Measurements from ENCODE around the gene MAD1L1. TPM values are rescaled to one million over a fixed set of nuclear protein-coding genes. Genes with fewer than 3 reads are reported as not detected.

MAD1L1 gene
- total and polyA plus RNA-seq, 2 of the 4 experiments (the other 2 are of a cell fraction) = 29.0 to 40.9 TPM

DNA sequence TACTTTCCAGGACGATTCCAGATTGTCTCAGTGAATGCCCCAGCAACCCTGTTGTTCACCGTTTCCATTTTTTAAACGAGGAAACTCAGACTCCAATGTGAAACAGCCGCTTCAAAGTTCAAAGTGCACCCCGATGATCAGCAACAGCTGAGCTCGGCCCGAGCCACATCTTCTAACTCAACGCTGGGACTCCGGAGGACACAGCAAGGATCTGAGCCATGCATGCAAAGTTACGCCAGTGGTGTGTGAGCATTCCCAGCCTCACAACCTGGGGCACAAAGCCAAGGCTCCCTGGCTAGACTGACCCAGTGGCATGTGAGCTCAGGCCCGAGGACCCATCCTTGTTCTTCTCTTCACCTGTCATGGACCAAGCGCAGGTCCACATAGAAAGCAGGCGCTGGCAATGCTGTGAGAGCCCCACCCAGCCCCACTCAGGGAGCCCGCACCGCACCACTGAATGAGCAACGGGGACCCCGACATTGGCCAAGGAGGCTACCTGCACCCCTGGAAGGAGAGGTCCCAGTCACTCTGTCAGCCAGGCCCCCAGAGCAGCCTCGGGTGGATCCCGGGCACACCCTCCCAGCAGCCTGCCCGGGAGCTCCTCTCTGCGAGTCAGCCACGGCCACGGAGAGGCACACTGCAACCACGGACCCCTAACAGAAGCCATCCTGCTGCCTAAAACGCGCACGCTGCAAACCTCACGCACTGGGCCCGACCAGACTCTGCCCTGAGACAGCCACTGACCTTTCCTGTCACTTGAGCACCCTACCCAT lies 82.9 kb downstream of the MAD1L1 start:
- H3K4me3 ChIP-seq (ENCODE audit: insufficient read depth, low read depth, low read length) = no peak overlapping the region
- dilution Hi-C loops (cut with HindIII; ENCODE audit: low sequenced_read_pairs, unreplicated experiment) (no loop called here), in situ Hi-C loops (cut with MboI; ENCODE audit: low sequenced_read_pairs) (no loop called here), intact Hi-C loops (cut with micrococcal nuclease) (no loop called here)
- peaks cover 23% of the 10 kb centered on the region for H4K20me1 ChIP-seq (ENCODE audit: insufficient read depth, low read length)
- ChIA-PET CTCF (no interaction called here), POLR2A (ENCODE audit: unreplicated experiment) (no interaction called here)
- no peak for ATAC-seq (ENCODE audit: low read depth)
- H3K79me1 ChIP-seq (ENCODE audit: low read depth in 1 of 2, low read length in 2 of 2) = peaks cover 6 to 15% of the 10 kb centered on the region in 2 experiments; a peak in 3 of 4 replicates
- H3K4ac ChIP-seq (ENCODE audit: low read depth, low read length) = no peak overlapping the region
- H4K8ac ChIP-seq (ENCODE audit: low read depth in 2 of 2, low read length in 2 of 2) = no peak overlapping the region
- no peak overlapping the region for H2BK15ac ChIP-seq (ENCODE audit: low read depth, low read length)
- no peak overlapping the region for H4K91ac ChIP-seq (ENCODE audit: insufficient read depth, low read depth, low read length)
- H3K36me3 ChIP-seq (ENCODE audit: control insufficient read depth, insufficient read depth, low read length) = peaks cover 18% of the 10 kb centered on the region; the same call in 1 of the 2 replicates
- TF ChIP-seq, protein P1, sequence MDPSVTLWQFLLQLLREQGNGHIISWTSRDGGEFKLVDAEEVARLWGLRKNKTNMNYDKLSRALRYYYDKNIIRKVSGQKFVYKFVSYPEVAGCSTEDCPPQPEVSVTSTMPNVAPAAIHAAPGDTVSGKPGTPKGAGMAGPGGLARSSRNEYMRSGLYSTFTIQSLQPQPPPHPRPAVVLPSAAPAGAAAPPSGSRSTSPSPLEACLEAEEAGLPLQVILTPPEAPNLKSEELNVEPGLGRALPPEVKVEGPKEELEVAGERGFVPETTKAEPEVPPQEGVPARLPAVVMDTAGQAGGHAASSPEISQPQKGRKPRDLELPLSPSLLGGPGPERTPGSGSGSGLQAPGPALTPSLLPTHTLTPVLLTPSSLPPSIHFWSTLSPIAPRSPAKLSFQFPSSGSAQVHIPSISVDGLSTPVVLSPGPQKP (IDR thresholded peaks at IDR 0.05; ENCODE audit: borderline replicate concordance, low read depth, low read length) = no peak
- TF ChIP-seq NFE2L2 (IDR thresholded peaks at IDR 0.05; ENCODE audit: low read depth, low read length) (no peak), POLR2A (IDR thresholded peaks at IDR 0.05; ENCODE audit: low read depth, low read length) (no peak), CEBPB (IDR thresholded peaks at IDR 0.05; ENCODE audit: low read depth, low read length) (no peak), MXI1 (IDR thresholded peaks at IDR 0.05; ENCODE audit: borderline replicate concordance, low read depth, low read length) (no peak), RAD21 (IDR thresholded peaks at IDR 0.05; ENCODE audit: low read length) (no peak), MAZ (IDR thresholded peaks at IDR 0.05; ENCODE audit: borderline replicate concordance, low read depth, low read length) (no peak), RCOR1 (IDR thresholded peaks at IDR 0.05; ENCODE audit: insufficient replicate concordance, low read length) (no peak), RFX5 (IDR thresholded peaks at IDR 0.05; ENCODE audit: low read depth, low read length) (no peak), MAFK (IDR thresholded peaks at IDR 0.05; ENCODE audit: low read depth, low read length) (no peak)
- TF ChIP-seq, protein P2, sequence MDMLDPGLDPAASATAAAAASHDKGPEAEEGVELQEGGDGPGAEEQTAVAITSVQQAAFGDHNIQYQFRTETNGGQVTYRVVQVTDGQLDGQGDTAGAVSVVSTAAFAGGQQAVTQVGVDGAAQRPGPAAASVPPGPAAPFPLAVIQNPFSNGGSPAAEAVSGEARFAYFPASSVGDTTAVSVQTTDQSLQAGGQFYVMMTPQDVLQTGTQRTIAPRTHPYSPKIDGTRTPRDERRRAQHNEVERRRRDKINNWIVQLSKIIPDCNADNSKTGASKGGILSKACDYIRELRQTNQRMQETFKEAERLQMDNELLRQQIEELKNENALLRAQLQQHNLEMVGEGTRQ (IDR thresholded peaks at IDR 0.05; ENCODE audit: low read depth, low read length) = no peak
- TF ChIP-seq, protein P3, sequence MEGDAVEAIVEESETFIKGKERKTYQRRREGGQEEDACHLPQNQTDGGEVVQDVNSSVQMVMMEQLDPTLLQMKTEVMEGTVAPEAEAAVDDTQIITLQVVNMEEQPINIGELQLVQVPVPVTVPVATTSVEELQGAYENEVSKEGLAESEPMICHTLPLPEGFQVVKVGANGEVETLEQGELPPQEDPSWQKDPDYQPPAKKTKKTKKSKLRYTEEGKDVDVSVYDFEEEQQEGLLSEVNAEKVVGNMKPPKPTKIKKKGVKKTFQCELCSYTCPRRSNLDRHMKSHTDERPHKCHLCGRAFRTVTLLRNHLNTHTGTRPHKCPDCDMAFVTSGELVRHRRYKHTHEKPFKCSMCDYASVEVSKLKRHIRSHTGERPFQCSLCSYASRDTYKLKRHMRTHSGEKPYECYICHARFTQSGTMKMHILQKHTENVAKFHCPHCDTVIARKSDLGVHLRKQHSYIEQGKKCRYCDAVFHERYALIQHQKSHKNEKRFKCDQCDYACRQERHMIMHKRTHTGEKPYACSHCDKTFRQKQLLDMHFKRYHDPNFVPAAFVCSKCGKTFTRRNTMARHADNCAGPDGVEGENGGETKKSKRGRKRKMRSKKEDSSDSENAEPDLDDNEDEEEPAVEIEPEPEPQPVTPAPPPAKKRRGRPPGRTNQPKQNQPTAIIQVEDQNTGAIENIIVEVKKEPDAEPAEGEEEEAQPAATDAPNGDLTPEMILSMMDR (conservative IDR thresholded peaks at IDR 0.05; ENCODE audit: low read depth, low read length) = no peak
- no peak overlapping the region for H3K23ac ChIP-seq (ENCODE audit: low read depth, low read length)
- H2BK20ac ChIP-seq (ENCODE audit: low read depth, low read length) = no peak overlapping the region
- no peak overlapping the region for H3K27ac ChIP-seq (ENCODE audit: insufficient read depth, low read length)
- no peak for DNase-seq
- H3K18ac ChIP-seq (ENCODE audit: low read depth, low read length) = no peak overlapping the region
- H3K27me3 ChIP-seq (ENCODE audit: control insufficient read depth, insufficient read depth, low read length) = no peaks in the 10 kb centered on the region; the same call in 1 of the 2 replicates
- H3K14ac ChIP-seq (replicated peaks; ENCODE audit: low read depth, low read length) = no peak overlapping the region
- H3K9me3 ChIP-seq (ENCODE audit: control insufficient read depth, insufficient read depth, low read length) = no peaks in the 10 kb centered on the region
- H3K9ac ChIP-seq (ENCODE audit: low read depth, low read length) = no peak overlapping the region
- no peak overlapping the region for H2BK5ac ChIP-seq (ENCODE audit: low read depth, low read length, poor library complexity, severe bottlenecking)
- no peak overlapping the region for H3K4me2 ChIP-seq (ENCODE audit: low read depth, low read length)
- no peak overlapping the region for H3K56ac ChIP-seq (ENCODE audit: extremely low read depth, insufficient read depth, low read length)
- H3K9me1 ChIP-seq (ENCODE audit: insufficient read depth, low read length) = 0 out of 2 replicates have a peak, but pooled peaks cover 6% of the 10 kb centered on the region
- H4K5ac ChIP-seq (ENCODE audit: low read depth, low read length) = no peak overlapping the region
- H2AFZ ChIP-seq (replicated peaks; ENCODE audit: low read length, poor library complexity) = no peak overlapping the region
- no peak overlapping the region for H2AK5ac ChIP-seq (ENCODE audit: low read depth, low read length)
- 93% methylated on average over 22 of the region's 29 CpGs; no CpG with 5 or more reads in 1 of the 2 experiments for WGBS, 2 experiments (ENCODE audit: extremely low coverage in 2 of 2, insufficient read length in 1 of 2)
- no TSS peak for BruUV-seq (replicated peaks)
- H3K4me1 ChIP-seq (ENCODE audit: control insufficient read depth, insufficient read depth, low read length) = no peaks in the 10 kb centered on the region; the same call in 1 of the 2 replicates
- no peak overlapping the region for H2AK9ac ChIP-seq (replicated peaks; ENCODE audit: low read depth, low read length, poor library complexity)
- no peak overlapping the region for H2BK120ac ChIP-seq (ENCODE audit: low read depth, low read length)
